Mucosa of gallbladder (tissue), 1 donor: Measurements from ENCODE around the gene KIT. TPM values are rescaled to one million over a fixed set of nuclear protein-coding genes. Genes with fewer than 3 reads are reported as not detected.
"Not testable (repeated sequence)": the region's sequence is repeated elsewhere in the genome, so short reads cannot be mapped to it uniquely, and the experiment has no call there.

Experiments
- DNase-seq: peaks from one replicate; pipeline ENCODE4 v3.0.0-alpha.2; 2020; ENCODE audit warnings: low spot score
- total RNA-seq: library from RNA; stranded (reverse); gene quantifications from one replicate; pipeline ENCODE4 v1.2.1, GENCODE V29; 2021
- donor health status: DM: no; HTN: no; CAD: no.

The KIT gene
- total RNA-seq = 24.4 TPM

DNA sequence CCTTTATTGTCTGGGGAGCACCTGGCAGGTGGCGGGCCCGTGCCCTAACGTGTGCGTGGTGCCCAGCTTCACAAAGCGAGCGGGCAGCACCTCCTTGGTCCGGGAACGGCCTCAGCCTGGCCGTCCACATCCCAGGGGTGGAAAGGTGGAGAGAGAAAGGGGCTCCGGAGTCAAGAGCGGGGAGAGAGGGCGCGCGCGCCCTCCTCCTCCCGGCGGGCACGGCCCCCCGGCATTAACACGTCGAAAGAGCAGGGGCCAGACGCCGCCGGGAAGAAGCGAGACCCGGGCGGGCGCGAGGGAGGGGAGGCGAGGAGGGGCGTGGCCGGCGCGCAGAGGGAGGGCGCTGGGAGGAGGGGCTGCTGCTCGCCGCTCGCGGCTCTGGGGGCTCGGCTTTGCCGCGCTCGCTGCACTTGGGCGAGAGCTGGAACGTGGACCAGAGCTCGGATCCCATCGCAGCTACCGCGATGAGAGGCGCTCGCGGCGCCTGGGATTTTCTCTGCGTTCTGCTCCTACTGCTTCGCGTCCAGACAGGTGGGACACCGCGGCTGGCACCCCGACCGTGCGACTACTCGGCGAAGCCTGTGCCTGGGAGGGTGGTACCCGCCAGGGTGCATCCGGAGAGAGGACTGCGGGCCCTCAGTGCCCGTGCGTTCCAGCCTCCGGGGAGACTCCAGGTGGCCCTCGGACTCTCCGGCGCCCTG is at the start of gene KIT:
Gene KIT (plus strand): TSS at position 407 of the 701 bp plus-strand sequence. CDS start 58 bp downstream, at position 465.
- peak; percentile 38 for DNase-seq

DNA sequence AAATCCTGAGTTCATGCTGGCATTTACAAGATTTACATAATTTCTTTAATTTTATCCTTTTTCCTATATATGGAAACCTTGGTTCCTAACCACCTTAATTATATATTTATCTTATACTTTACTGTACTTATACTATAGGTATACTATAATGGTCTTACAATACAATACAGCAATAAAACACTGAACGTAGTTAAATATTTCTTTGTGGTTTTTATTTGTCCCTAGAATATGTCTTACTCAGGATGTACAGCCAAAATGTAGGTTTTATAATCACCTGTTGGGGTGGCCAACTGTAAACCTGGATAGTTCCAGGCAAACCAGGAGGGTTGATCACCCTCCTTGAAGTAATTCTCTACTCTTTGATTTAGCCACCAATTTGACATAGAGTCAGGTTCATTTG is 48.4 kb upstream of the KIT start:
- no peak for DNase-seq

DNA sequence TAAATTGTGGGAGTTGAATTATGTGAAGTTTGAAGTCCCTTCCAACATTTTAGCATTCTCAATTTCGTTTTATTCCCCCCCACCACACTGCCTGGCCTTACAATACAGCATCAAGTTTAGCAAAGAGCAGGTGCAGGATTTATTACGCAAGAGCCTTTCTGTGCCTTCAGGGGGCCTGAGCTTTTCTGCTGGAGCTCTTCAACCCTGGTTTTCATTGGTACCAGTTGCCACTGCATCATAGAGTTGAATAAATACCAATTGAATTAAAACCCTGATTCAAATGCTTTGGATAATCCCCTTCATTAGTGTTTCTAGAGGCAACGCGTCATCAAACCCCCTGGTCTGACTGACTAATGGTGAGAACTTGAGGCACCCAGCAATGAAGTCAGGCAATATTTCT is 43.6 kb upstream of the KIT start:
- DNase-seq = no peak

DNA sequence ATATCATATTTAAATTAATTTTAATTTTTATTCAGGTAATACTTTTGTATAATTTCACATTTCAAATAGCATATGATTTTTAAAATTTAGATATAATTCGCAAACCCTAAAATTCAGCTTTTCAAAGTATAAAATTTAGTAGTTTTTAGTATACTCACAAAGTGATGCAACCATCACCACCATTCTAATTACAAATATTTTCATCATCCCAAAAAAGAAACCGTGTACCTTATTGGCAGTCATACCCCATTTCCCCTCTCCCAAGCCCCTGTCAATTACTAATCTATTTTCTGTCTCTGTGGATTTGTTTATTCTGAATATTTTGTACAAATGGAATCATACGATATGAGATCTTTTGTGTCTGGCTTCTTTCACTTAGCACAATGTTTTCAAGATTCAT is 37.0 kb upstream of the KIT start:
- DNase-seq = no peak

DNA sequence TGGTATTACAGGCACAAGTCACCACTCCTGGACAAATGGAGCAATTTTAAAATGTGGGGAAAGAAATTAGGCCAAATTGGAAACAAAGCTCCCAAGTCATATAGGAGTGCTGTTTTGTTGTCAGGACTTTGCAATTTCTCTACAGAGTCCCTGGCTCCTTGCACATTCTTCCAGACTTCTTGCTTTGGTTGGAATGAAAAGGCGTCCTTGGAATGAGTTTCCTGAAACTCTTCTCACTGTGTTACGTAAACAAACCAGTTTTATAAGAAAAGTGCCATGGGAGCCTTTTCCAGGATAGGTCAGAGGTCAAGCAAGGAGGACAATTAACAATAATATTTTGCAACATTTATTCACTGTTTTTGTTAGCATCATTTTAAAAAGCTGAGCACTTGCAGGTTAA is 32.4 kb upstream of the KIT start:
- no peak for DNase-seq

DNA sequence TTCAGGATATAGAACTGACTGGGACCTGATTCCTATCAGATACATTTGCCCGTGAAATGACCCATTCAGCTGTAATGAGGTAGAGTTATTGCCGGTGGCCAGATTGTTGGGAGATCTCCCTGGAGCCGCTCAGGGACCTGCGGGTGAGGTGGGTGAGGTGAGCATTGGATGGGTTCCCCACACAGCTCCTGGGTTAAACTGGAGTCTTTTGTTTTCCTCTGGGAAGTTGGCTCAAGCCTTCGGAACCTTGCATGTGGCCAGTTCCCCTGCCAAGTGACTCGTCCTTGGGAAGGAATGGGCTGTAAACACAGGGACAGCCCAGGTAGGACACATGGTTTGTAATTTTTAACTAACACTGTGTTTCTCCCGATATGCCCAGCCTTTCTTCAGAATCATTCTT is 31.6 kb upstream of the KIT start:
- peak; percentile 50 for DNase-seq

DNA sequence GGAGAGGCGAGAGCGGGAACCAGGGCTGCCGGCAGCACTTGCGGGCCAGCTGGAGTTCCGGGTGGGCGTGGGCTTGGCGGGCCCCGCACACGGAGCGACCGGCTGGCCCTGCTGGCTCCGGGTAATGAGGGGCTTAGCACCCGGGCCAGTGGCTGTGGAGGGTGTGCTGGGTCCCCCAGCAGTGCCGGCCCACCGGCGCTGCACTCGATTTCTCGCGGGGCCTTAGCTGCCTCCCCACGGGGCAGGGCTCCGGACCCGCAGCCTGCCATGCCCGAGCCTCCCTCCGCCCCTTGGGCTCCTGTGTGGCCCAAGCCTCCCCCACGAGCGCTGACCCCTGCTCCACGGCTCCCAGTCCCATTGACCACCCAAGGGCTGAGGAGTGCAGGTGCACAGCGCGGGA is 25.2 kb upstream of the KIT start:
- DNase-seq = no peak

DNA sequence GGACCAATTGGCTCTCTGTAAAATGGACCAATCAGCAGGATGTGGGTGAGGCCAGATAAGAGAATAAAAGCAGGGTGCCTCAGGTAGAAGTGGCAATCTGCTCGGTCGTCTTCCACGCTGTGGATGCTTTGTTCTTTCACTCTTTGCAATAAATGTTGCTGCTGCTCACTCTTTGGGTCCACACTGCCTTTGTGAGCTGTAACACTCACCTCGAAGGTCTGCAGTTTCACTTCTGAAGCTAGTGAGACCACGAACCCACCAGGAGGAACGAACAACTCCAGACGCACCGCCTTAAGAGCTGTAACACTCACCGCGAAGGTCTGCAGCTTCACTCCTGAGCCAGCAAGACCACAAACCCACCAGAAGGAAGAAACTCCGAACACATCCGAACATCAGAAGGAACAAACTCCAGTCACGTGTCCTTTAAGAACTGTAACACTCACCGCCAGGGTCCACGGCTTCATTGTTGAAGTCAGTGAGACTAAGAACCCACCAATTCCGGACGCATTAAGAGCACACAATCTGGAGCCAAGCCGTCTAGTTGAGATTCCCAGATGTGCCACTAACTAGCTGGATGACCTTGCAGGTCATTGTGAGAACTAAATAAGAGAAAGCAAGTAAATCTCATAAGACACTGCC is 24.5 kb upstream of the KIT start:
- not testable (repeated sequence) for DNase-seq

DNA sequence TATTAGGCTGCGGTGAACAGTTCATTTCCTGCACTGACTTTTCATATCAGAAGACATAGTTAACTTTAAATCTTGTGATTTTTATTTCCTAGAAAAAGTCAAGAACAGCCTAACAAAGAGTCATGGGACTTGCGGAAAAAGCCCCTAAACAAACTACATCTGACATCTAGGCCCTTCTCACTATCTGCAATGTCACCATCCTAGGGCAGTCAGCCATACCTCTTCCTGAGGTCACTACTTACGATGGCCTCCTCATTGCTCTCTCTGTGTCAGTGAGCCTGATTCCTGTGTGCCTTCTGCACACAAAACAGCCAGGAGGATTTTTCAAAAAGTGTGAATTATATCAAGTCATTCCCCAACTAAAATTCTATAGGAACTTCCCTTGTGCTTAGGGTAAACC is 22.4 kb upstream of the KIT start:
- no peak for DNase-seq

DNA sequence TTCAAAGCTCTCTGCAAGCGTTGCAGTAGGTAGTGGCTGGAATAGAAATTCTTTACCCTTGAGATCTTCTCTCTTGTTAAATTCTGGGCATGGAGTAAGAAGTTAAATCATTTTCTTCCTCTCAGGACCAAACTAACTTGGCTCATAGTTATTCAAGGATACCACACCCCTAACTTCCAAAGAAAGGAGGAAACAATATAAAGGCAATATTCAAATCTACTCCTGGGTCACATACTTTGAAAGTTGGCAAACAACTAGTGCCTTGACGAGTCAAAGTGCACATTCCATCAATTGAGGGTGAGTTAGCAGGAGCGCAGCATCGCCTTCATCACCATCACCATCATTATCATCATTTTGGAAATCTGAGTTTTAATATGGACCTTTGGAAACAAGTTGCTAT is 20.4 kb upstream of the KIT start:
- no peak for DNase-seq

DNA sequence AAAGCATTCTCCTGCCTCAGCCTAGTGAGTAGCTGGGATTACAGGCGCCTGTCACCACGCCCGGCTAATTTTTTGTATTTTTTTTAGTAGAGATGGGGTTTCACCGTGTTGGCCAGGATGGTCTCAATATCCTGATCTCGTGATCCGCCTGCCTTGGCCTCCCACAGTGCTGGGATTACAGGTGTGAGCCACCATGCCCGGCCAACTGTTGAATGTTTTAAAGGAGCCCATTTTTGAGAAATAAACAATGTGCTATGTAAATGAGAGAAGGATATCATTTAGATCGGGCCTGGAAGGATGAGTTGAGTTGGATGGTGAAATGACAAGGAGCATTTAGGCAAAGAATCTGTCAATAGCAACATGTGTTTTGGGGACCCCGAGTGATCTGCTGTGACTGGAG is 16.7 kb upstream of the KIT start:
- not testable (repeated sequence) for DNase-seq

DNA sequence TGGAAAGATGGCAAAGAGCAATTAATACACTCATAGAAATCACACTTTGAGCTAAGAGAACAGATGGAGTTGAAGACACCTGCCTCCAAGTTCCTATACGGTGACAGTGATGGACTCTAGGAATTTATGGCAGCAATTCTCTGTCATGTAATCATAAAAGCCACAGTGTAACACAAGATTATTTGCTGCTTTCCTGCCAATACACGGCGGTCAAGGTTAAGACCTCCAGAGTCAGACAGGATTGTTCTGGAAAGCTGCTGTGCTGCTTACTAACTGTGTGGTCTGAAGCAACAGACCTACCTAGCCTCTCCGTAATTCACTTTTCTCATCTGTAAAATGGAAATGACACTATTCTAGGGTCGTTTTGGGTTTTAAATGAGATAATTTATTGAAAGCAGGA is 14.6 kb upstream of the KIT start:
- no peak for DNase-seq

DNA sequence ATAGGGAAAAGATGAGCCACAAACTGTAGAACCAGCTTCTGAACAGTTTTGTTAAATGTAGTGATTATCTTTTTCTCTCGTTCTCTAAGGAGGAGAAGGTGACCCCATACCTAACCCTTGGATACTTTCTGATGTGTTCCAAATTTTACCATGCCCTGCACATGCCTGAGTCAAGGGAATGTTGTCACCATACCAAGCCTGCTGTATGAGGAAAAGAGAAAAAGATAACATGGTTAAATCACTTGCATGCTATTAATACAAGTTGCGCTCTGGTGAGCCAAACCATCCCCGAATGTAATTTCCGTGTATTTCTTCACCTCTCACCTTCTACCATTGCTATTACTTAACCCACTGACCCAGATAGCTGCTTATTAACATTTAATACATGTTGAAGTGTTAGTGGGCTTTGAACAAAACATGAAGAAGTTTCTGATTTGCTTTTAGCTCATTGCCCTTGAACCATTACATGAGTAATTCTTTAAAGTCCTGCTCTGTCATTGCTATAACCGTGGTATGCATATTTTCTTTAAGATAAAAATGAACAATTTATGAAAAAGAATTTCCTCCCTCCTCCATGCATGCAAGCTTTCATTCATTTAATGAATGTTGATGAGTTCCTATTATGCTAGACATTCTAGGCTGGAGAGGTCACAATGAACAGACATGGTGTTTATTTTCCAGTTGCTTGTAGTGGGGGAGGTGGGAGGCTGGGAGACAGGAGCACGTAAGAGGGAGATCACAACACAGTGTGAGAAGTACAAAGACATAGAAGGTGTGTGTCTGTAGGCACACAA is 13.6 kb upstream of the KIT start:
- DNase-seq = no peak

DNA sequence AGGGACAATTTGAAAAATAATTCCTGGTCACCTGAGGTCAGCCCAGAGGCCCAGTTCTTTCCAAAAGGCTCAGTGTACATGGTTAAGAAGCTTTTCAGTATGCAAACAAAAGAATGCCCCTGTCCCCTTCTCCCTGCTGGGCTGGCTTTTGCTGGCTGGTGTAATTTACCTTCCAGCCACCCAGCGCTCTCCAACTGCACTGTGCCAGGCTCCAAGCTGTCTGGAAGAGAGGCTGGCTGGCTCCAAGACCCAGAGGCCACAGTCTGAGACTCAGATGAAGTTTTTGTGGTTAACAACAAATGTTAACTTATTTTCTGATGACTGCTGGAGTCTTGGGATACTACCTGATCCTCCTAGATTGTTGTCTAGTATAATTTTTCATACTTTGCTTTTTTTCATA is 11.9 kb upstream of the KIT start:
- no peak for DNase-seq

DNA sequence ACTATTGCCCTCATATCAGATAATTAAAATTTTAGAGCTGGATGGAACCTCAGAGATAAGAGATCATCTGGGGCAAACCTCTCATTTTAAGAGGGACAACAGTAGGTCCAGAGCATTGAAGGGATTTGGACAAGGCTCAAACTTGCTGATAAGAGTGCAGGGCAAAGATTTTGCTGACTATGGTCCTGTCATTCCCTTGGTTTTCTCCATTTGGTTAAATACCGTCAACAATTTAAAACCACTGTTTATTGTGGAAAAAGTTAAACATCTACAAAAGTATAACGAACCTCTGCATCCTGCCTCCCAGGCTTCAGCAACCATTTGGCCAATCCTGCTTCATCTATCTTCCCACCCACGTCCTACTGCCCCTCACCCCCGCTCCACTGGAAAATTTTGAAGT is 10.7 kb upstream of the KIT start:
- no peak for DNase-seq

DNA sequence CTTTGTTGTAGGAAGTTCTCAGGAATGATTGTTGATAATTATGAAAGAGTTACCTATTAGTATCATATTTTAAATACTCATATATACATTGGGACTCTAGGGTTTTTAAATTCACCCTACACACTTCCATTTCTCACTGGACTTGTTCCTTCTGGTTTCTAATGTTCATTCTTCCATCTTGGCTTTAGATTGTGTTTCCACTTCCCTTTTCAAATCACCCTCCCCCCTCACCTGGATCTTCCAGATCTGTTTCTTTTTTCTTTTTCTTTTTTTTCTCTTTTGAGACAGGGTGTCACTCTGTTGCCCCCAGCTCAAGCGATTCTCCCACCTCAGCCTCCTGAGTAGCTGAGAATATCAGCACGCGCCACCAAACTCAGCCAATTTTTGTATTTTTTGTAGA is 6.7 kb upstream of the KIT start:
- DNase-seq = no peak

DNA sequence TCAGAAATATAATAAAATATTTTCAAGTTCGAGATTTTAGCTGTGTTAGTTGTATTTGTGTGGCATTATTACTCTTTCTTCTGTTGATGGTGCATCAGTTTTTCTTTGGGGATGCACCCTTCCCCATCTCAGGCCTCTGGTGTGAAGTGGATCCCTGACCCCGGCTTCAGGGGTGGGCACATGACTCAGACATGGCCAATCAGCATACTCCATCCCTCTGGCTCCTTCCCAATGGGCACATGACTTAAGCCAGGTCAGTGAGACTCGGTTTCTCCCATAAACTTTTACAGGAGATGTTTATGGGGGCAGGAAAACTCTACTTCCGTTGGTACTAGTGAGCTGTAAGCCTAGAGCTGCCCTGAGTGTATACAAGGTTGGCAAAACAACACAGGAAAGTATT is 3.0 kb upstream of the KIT start:
- DNase-seq = no peak

DNA sequence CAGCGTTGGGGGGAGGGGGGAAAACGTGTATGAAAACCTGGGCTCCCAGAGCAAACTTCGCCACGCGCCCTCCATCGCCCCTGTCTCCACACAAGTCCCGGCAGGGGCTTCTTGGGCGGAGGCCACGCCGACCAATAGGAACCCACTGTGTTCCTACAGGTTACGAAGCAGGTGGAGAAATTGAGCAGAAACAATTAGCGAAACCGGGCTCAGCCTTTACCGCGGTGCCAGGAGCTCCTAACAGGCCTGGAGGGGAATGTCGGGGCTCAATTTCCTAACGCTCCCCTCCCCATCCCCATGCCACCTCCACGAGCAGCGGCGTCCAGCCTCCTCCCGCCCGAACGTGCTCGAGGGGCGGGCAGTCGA is 589 bp upstream of the KIT start:
- no peak for DNase-seq

DNA sequence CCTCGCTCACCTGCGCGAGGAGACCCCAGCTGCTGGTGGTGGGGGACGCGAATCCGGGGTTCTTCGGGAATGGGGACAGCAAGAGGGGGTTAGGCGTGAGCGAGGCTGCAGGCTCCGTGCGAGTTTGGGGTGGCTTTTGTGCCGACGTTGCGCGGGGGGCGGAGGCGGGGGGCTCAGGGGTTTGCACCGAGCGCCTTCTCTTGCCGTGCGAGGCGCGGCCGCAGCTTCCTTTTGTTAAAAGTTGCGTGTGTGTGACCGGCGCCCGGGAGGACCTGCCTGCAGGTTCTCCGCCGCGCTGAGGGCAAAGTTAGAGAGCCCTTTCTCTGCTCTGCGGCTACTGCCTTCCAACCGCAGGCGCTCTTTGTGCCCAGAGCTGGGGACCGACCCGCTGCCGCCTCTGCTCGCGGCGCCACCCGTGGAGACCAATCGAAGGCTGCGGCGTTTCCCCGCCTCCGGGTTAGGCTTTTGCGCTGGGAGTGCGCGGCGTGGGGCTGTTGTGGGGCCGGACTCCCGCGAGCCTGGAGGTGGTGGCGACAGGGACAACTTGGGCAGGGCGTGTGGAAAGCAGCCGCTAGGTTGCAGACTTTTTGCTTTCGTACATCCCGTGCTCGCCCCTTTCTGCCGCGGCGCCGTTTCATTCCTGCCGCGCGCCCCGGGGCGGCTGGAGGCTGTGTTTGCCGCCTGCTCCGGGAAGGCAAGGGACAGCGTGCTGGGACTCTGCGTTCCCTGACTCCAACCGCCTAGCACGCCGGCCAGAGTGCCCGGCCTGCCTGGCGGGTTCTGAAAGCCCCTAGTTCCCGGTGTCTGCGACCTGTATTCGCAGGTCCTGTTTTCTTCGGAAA is 716 bp downstream of the KIT start:
- DNase-seq = peak; percentile 35

DNA sequence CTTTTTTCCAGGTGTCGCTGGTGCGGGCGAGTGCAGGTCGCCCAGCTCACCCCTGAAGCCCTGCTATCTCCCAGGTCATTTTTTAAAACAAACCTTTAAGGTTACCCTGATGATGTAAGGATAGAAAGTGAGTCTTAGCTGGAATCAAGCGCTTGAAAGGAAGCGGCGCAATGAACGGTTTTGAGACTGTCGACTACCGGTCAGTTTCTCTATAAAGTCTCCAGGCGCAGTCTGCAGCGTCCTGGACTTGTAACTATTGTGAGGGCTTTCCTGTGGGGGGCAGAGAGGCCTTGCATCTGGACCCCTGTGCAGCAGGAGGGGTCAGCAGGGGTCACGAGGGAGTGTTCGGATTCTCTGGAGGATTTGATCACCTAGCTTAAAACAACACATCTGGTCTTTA is 1.6 kb downstream of the KIT start:
- DNase-seq = no peak

DNA sequence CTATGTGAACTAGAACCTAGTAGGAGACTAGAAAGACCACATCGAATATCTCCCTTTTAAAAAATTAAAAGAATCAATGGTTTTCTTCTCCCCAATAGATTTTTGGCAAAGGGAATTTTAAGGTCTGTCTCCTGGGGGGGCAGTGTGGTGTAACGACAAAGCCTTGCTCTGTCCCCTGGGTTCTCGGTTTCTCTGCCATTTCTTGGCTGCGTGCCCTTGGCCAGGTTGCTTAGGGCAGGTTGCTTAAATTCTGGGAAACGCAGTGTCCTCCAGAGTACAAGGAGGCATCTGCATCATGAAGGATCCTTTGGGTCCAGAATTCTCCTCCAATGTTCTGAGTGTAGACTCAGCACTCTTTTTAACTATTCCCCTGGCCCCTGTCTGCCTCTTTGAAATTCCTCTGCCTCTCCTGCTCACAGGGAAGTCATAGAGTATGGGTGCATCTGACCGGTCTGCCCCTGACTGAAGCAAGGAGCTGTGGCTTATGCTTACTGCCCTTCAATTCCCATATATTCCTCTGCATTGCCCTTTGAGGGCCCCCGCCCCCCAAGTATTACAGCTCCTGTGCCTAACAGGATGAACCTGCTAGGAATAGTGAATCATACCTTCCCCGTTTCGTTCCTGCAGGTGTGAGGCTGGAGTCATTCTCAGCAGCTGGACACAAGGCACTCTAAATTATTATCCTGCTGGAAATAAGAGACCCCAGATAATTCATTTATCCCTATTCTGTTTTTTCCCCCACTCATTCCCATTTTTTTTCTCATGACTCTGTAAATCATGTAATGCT is 2.2 kb downstream of the KIT start:
- no peak for DNase-seq
